ENCODE measurements around the gene NREP. TPM values are rescaled to one million over a fixed set of nuclear protein-coding genes. Genes with fewer than 3 reads are reported as not detected.

Gene NREP
- total RNA-seq, 1 experiment from 2014 or later = 163 TPM

GRCh38 chr5:111769541-111769940 lies 12.5 kb upstream of the NREP start:
- Histone ChIP-seq H3K9me3 (ENCODE audit: control insufficient read depth, low read depth, low read length) (no peaks in the 10 kb centered on the region), H3K79me2 (ENCODE audit: insufficient read depth, low read length) (no peaks in the 10 kb centered on the region), H3K4me1 (ENCODE audit: insufficient read depth, low read length) (peaks cover 3% of the 10 kb centered on the region; the same call in 1 of the 2 replicates), H3K23ac (ENCODE audit: insufficient read length, low read depth, low read length) (no peak overlapping the region), H2BK15ac (ENCODE audit: low read depth, low read length) (no peak overlapping the region), H2AFZ (ENCODE audit: low read length) (no peak overlapping the region), H2BK5ac (ENCODE audit: insufficient read length, low read length) (no peak overlapping the region), H3K23me2 (ENCODE audit: insufficient read length, low read depth, low read length, poor library complexity, severe bottlenecking) (no peaks in the 10 kb centered on the region), H2BK20ac (ENCODE audit: low read depth, low read length, poor library complexity, severe bottlenecking) (no peak overlapping the region), H3K9ac (ENCODE audit: extremely low read depth, insufficient read length, low read length) (no peak overlapping the region), H4K20me1 (ENCODE audit: control insufficient read depth, insufficient read depth, insufficient read length) (no peaks in the 10 kb centered on the region), H3K56ac (ENCODE audit: insufficient read length, low read depth, low read length) (no peak overlapping the region), H3K27me3 (ENCODE audit: insufficient read depth, low read length) (no peaks in the 10 kb centered on the region), H3K4ac (ENCODE audit: low read depth, low read length) (no peak overlapping the region), H3T11ph (ENCODE audit: low read length) (no peak overlapping the region), H3K79me1 (ENCODE audit: insufficient read depth, low read depth, low read length, poor library complexity, severe bottlenecking) (no peaks in the 10 kb centered on the region), H4K91ac (ENCODE audit: insufficient read length, low read depth, low read length) (no peak overlapping the region), H4K8ac (replicated peaks; ENCODE audit: insufficient read length, low read depth, low read length) (no peak overlapping the region), H2BK12ac (ENCODE audit: insufficient read length, low read depth, low read length) (no peak overlapping the region), H3K14ac (ENCODE audit: insufficient read depth, low read length) (no peak overlapping the region), H2BK120ac (ENCODE audit: low read depth, low read length, poor library complexity, severe bottlenecking) (no peak overlapping the region), H4K5ac (ENCODE audit: insufficient read length, low read depth, low read length) (no peak overlapping the region), H3K27ac (ENCODE audit: insufficient read length, low read depth, low read length) (no peak overlapping the region), H3K18ac (ENCODE audit: insufficient read length, low read depth, low read length) (no peak overlapping the region), H2AK5ac (ENCODE audit: insufficient read length, low read length) (no peak overlapping the region), H3K4me2 (ENCODE audit: insufficient read depth, insufficient read length, low read length) (no peak overlapping the region)
- no peak overlapping the region for H3K27ac Mint-ChIP-seq
- H3K27me3 Mint-ChIP-seq (ENCODE audit: low read depth) = no peaks in the 10 kb centered on the region; the same call in 1 of the 2 replicates
- no peak for TF ChIP-seq CTCF (conservative IDR thresholded peaks at IDR 0.05)
- H3K36me3 Mint-ChIP-seq (ENCODE audit: insufficient read depth in 1 of 3, low read depth in 3 of 3) = no peaks in the 10 kb centered on the region
- H3K9me3 Mint-ChIP-seq = no peaks in the 10 kb centered on the region
- H3K4me3 Mint-ChIP-seq = no peak overlapping the region
- no peak for DNase-seq
- H3K4me1 Mint-ChIP-seq = peaks cover 13 to 14% of the 10 kb centered on the region in 2 experiments
- WGBS (ENCODE audit: extremely low coverage, insufficient read length, low lambda C conversion rate) = no CpG with 5 or more reads among the region's 4 CpGs
